Brain microvascular endothelial cell (primary cell): ENCODE measurements around the gene TNPO3.
"Not testable (repeated sequence)": the region's sequence is repeated elsewhere in the genome, so short reads cannot be mapped to it uniquely, and the experiment has no call there.

Experiments
- DNase-seq: peaks from one replicate; pipeline ENCODE4 v3.0.0-alpha.2; 2020
- H3K27ac ChIP-seq: fragments of 250-450 bp; sonication (Bioruptor Pico); 2 replicates; pipeline ENCODE4 v1.5.1; 2020; ENCODE audit warnings: mild to moderate bottlenecking, moderate library complexity
- H3K27me3 ChIP-seq: fragments of 250-450 bp; sonication (Bioruptor Pico); replicated peaks from 2 replicates; pipeline ENCODE4 v1.5.1; 2020; ENCODE audit warnings: mild to moderate bottlenecking
- H3K36me3 ChIP-seq: fragments of 250-450 bp; sonication (Bioruptor Pico); replicated peaks from 2 replicates; pipeline ENCODE4 v1.5.1; 2020; ENCODE audit warnings: mild to moderate bottlenecking
- H3K4me3 ChIP-seq: 2 replicates; pipeline ENCODE4 v1.5.1; 2011; ENCODE audit warnings: low read depth, mild to moderate bottlenecking, control low read depth, low read length, moderate library complexity
- CTCF ChIP-seq: IDR thresholded peaks from 2 replicates; pipeline ENCODE4 v1.5.1; 2011; ENCODE audit warnings: low read depth, mild to moderate bottlenecking, moderate library complexity, low read length, control low read depth, inconsistent platforms; ENCODE audit errors: missing control alignments
- in situ Hi-C: cut with HindIII; loops from 2 replicates; pipeline ENCODE4 v1.10.0; 2017; ENCODE audit warnings: low sequenced_read_pairs, low pct_ligation_motif_present

Gene TNPO3

GRCh38 chr7:128945668-128946366, 109.1 kb downstream of the TNPO3 start:
- TF ChIP-seq CTCF = no peak
- in situ Hi-C loops = no loop called here

GRCh38 chr7:128944487-128945236, 110.2 kb downstream of the TNPO3 start:
- Histone ChIP-seq H3K4me3 (no peak overlapping the region), H3K27ac (no peak overlapping the region), H3K36me3 (no peaks in the 10 kb centered on the region), H3K27me3 (peaks cover 10% of the 10 kb centered on the region)
- in situ Hi-C loops = no loop called here
- DNase-seq = no peak
- TF ChIP-seq CTCF = no peak

More at GRCh38 chr7:128945668-128946366, 109.1 kb downstream of the TNPO3 start:
- no peak overlapping the region for H3K4me3 ChIP-seq
- peaks cover 3% of the 10 kb centered on the region for H3K27me3 ChIP-seq
- no peaks in the 10 kb centered on the region for H3K36me3 ChIP-seq
- DNase-seq = no peak
- H3K27ac ChIP-seq = no peak overlapping the region

GRCh38 chr7:128943251-128943650, 111.7 kb downstream of the TNPO3 start:
- peaks cover 22% of the 10 kb centered on the region for H3K27me3 ChIP-seq
- DNase-seq, H3K36me3 ChIP-seq, in situ Hi-C loops, H3K4me3 ChIP-seq, H3K27ac ChIP-seq: not testable (repeated sequence)

- H3K4me3 ChIP-seq = no peak overlapping the region
- no peaks in the 10 kb centered on the region for H3K36me3 ChIP-seq
- in situ Hi-C loops = no loop called here
- no peak for TF ChIP-seq CTCF
- H3K27me3 ChIP-seq = peaks cover 34% of the 10 kb centered on the region
- no peak overlapping the region for H3K27ac ChIP-seq
- no peak for DNase-seq
These were observed 112.9 kb downstream of the TNPO3 start for GRCh38 chr7:128941946-128942526.

GRCh38 chr7:128941323-128941890, 113.5 kb downstream of the TNPO3 start:
- H3K27me3 ChIP-seq = peaks cover 41% of the 10 kb centered on the region
- TF ChIP-seq CTCF = no peak
- in situ Hi-C loops = no loop called here
- H3K36me3 ChIP-seq = no peaks in the 10 kb centered on the region
- no peak overlapping the region for H3K4me3 ChIP-seq
- H3K27ac ChIP-seq = no peak overlapping the region
- DNase-seq = no peak
